K562 (cell line): ENCODE measurements around the gene OOSP1. TPM values are rescaled to one million over a fixed set of nuclear protein-coding genes. Genes with fewer than 3 reads are reported as not detected.

Experiments
- BRD9 ChIP-seq: fragments of 450-650 bp; IDR thresholded peaks from 2 replicates; pipeline ENCODE4 v1.6.1; 2018; ENCODE audit warnings: low read depth; ENCODE audit not compliant: partially characterized antibody
- ESRRA ChIP-seq: fragments of 450-650 bp; IDR thresholded peaks from 2 replicates; pipeline ENCODE4 v1.6.1; 2014; ENCODE audit warnings: low read depth, mild to moderate bottlenecking, moderate library complexity, borderline replicate concordance
- HIVEP1 ChIP-seq: fragments of 250-450 bp; sonication (Bioruptor Pico); IDR thresholded peaks from 2 replicates; pipeline ENCODE4 v1.4.0; 2020; ENCODE audit warnings: mild to moderate bottlenecking
- MAZ ChIP-seq, 2 experiments: fragments of 450-650 bp in 1 of 2; sonication (generic) in 1 of 2; formaldehyde crosslinking; IDR thresholded peaks in 1 of 2; conservative IDR thresholded peaks in 1 of 2; 2 replicates each; pipeline versions ENCODE4 v1.4.0 to v1.5.0; 2020; ENCODE audit warnings: mild to moderate bottlenecking in 1 of 2, missing genetic modification reagents in 1 of 2
- NFRKB ChIP-seq: fragments of 450-650 bp; IDR thresholded peaks from 2 replicates; pipeline ENCODE4 v1.6.1; 2016; ENCODE audit warnings: low read depth
- NFYB ChIP-seq: IDR thresholded peaks from 2 replicates; pipeline ENCODE4 v1.6.1; 2011; ENCODE audit warnings: mild to moderate bottlenecking, moderate library complexity; ENCODE audit not compliant: insufficient read length; ENCODE audit errors: extremely low read depth
- PHB2 ChIP-seq: fragments of 450-650 bp; IDR thresholded peaks from 2 replicates; pipeline ENCODE4 v1.6.1; 2017; ENCODE audit warnings: low read depth
- PRDM10 ChIP-seq: fragments of 450-650 bp; IDR thresholded peaks from 2 replicates; pipeline ENCODE4 v1.6.1; 2018; ENCODE audit not compliant: partially characterized antibody
- SMAD3 ChIP-seq: fragments of 450-650 bp; formaldehyde crosslinking; conservative IDR thresholded peaks from 2 replicates; pipeline ENCODE4 v1.4.0; 2020; ENCODE audit warnings: mild to moderate bottlenecking
- SMAD4 ChIP-seq: fragments of 250-450 bp; sonication (Bioruptor Pico); conservative IDR thresholded peaks from 2 replicates; pipeline ENCODE4 v1.8.0; 2021; ENCODE audit warnings: inconsistent platforms, mild to moderate bottlenecking, moderate library complexity
- TCF15 ChIP-seq: fragments of 250-450 bp; sonication (Bioruptor Pico); IDR thresholded peaks from 2 replicates; pipeline ENCODE4 v1.8.0; 2022; ENCODE audit warnings: moderate library complexity, mild to moderate bottlenecking, inconsistent platforms
- ZNF165 ChIP-seq: fragments of 250-450 bp; sonication (Bioruptor Pico); IDR thresholded peaks from 2 replicates; pipeline ENCODE4 v1.4.0; 2020; ENCODE audit warnings: borderline replicate concordance
- ZNF217 ChIP-seq: sonication (generic); formaldehyde crosslinking; IDR thresholded peaks from 2 replicates; pipeline ENCODE4 v1.8.0; 2022; ENCODE audit warnings: mild to moderate bottlenecking, missing genetic modification reagents
- ZNF311 ChIP-seq: fragments of 250-450 bp; sonication (Bioruptor Pico); IDR thresholded peaks from 2 replicates; pipeline ENCODE4 v1.4.0; 2020; ENCODE audit warnings: mild to moderate bottlenecking, moderate library complexity
- ZNF354B ChIP-seq: fragments of 250-450 bp; sonication (Bioruptor Pico); IDR thresholded peaks from 2 replicates; pipeline ENCODE4 v1.4.0; 2020
- ZNF644 ChIP-seq: fragments of 200-800 bp; sonication (Bioruptor generic); IDR thresholded peaks from 2 replicates; pipeline ENCODE4 v1.6.1; 2016; ENCODE audit warnings: low read depth, missing genetic modification characterization, missing compliant biosample characterization
- polyA plus RNA-seq, 8 experiments: library from polyadenylated mRNA; depleted of rRNA in 4 of 8; stranded (reverse) in 5 of 8; unstranded in 3 of 8; fragments of >200 nt; fragmentation: Nextera tagmentation in 2 of 8; fragmentation: Illumina TruSeq in 1 of 8; extraction: Ambion mirVana in 2 of 8; extraction: Trizol in 1 of 8; gene quantifications; 2 replicates each; pipeline versions ENCODE4 v1.2.1 to v1.2.3, GENCODE V29; 2011 to 2014; ENCODE audit warnings: inconsistent platforms in 1 of 8, missing spikeins in 1 of 8
- total RNA-seq, 7 experiments: library from RNA; depleted of rRNA in 6 of 7; stranded (reverse); fragments of >200 nt in 6 of 7; fragmentation: Illumina TruSeq in 2 of 7; extraction: Trizol in 2 of 7; gene quantifications; 2 replicates each; pipeline versions ENCODE4 v1.2.1 to v1.2.3, GENCODE V29; 2011 to 2021; ENCODE audit warnings: low replicate concordance in 1 of 7
- TF ChIP-seq, protein P1 (sequence below): fragments of 250-450 bp; sonication (Bioruptor Pico); IDR thresholded peaks from 2 replicates; pipeline ENCODE4 v1.4.0; 2020; ENCODE audit warnings: mild to moderate bottlenecking, moderate library complexity, borderline replicate concordance
- TF ChIP-seq, protein P2 (sequence below): fragments of 450-650 bp; IDR thresholded peaks from 2 replicates; pipeline ENCODE4 v1.6.1; 2018; ENCODE audit warnings: mild to moderate bottlenecking, low read depth; ENCODE audit not compliant: partially characterized antibody

OOSP1 gene
- total and polyA plus RNA-seq, 9 of the 15 experiments (the other 6 are each of a cell fraction or from before 2014, with no cell fraction given) = 0.14 to 3.0 (median 0.61) TPM

DNA sequence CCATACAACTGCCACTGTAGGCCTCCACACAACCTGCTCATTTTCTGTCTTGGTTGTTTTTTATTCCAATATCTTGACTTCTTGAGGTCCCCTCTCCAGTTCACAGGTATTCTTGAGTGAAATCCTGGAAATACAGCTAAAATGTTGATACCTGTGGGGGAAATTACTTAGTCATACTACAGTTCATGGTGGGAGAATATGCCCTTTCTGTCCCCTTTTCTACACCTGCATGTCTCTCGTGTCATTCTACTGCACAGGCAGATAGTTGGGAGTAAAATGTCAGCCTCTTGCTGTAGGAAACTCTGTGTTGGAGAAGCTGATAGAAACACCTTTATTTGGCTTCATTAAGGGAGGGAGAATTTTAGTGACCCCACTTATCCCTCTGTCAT, 30.2 kb downstream of the OOSP1 start (continued):
- peak; percentile 3; the same call in 1 of the 2 replicates for TF ChIP-seq SMAD3 (CRISPR knock-in tag)
- no peak for TF ChIP-seq ESRRA
- peak; percentile 14; the same call in 1 of the 2 replicates for TF ChIP-seq TCF15 (CRISPR knock-in tag)
- TF ChIP-seq ZNF644 (tag) = peak; percentile 20; the same call in 1 of the 2 replicates
- no peak for TF ChIP-seq ZNF354B (CRISPR knock-in tag)
- TF ChIP-seq BRD9 = peak; percentile 8
- 0 out of 2 replicates have a peak, but pooled peaks have one; percentile 39 for TF ChIP-seq ZNF165
- TF ChIP-seq ZNF217 (CRISPR knock-in tag) = no peak
- TF ChIP-seq NFYB = no peak
- peak; percentile 64; the same call in 1 of the 2 replicates for TF ChIP-seq NFRKB
- 0 out of 4 replicates have a peak, but pooled peaks of 1 of the 2 experiments have one; percentile 3 for TF ChIP-seq MAZ (CRISPR knock-in tag; conservative IDR thresholded peaks at IDR 0.05 in 1 of 2, IDR thresholded peaks at IDR 0.05 in 1 of 2)
- TF ChIP-seq, protein P1, sequence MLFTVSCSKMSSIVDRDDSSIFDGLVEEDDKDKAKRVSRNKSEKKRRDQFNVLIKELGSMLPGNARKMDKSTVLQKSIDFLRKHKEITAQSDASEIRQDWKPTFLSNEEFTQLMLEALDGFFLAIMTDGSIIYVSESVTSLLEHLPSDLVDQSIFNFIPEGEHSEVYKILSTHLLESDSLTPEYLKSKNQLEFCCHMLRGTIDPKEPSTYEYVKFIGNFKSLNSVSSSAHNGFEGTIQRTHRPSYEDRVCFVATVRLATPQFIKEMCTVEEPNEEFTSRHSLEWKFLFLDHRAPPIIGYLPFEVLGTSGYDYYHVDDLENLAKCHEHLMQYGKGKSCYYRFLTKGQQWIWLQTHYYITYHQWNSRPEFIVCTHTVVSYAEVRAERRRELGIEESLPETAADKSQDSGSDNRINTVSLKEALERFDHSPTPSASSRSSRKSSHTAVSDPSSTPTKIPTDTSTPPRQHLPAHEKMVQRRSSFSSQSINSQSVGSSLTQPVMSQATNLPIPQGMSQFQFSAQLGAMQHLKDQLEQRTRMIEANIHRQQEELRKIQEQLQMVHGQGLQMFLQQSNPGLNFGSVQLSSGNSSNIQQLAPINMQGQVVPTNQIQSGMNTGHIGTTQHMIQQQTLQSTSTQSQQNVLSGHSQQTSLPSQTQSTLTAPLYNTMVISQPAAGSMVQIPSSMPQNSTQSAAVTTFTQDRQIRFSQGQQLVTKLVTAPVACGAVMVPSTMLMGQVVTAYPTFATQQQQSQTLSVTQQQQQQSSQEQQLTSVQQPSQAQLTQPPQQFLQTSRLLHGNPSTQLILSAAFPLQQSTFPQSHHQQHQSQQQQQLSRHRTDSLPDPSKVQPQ (CRISPR knock-in tag) = no peak
- TF ChIP-seq PHB2 = no peak
- TF ChIP-seq ZNF311 (CRISPR knock-in tag) = peak; percentile 43; the same call in 1 of the 2 replicates
- TF ChIP-seq, protein P2, sequence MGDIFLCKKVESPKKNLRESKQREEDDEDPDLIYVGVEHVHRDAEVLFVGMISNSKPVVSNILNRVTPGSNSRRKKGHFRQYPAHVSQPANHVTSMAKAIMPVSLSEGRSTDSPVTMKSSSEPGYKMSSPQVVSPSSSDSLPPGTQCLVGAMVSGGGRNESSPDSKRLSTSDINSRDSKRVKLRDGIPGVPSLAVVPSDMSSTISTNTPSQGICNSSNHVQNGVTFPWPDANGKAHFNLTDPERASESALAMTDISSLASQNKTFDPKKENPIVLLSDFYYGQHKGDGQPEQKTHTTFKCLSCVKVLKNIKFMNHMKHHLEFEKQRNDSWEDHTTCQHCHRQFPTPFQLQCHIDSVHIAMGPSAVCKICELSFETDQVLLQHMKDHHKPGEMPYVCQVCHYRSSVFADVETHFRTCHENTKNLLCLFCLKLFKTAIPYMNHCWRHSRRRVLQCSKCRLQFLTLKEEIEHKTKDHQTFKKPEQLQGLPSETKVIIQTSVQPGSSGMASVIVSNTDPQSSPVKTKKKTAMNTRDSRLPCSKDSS = no peak
- no peak for TF ChIP-seq HIVEP1 (CRISPR knock-in tag)
- no peak for TF ChIP-seq PRDM10
- TF ChIP-seq SMAD4 (CRISPR knock-in tag) = 0 out of 2 replicates have a peak, but pooled peaks have one; percentile 20
